NCI-H774 (cell line): ENCODE results near the gene ASCC1.
A peak's percentile ranks its signal among the peaks of the same experiment; 100 is the strongest.
"Not testable (repeated sequence)": the region's sequence is repeated elsewhere in the genome, so short reads cannot be mapped to it uniquely, and the experiment has no call there.

ENCODE experiments used
- DNase-seq: peaks from one replicate; lab custom pipeline; 2025; lab: John Stamatoyannopoulos, UW

The ASCC1 gene

GRCh38 chr10:72215611-72216549 lies at the start of gene ASCC1, which contains the start of gene ANAPC16:
Gene ASCC1, minus strand, starts transcription at chr10:72216276. Its CDS starts 2,978 bp downstream, at chr10:72213298.
Gene ANAPC16, plus strand, starts transcription at chr10:72216012. Its CDS starts 7,903 bp downstream, at chr10:72223915.
- peak; percentile 88 for DNase-seq

GRCh38 chr10:72265508-72265907 lies 49.4 kb upstream of the ASCC1 start:
- DNase-seq: no peak

- no peak for DNase-seq
These were observed 48.5 kb upstream of the ASCC1 start for GRCh38 chr10:72264536-72264935.

GRCh38 chr10:72263613-72264241 lies 47.7 kb upstream of the ASCC1 start:
- DNase-seq: peak; percentile 87

GRCh38 chr10:72261784-72262404 lies 45.8 kb upstream of the ASCC1 start:
- DNase-seq: no peak

- DNase-seq: no peak
These were observed 45.1 kb upstream of the ASCC1 start for GRCh38 chr10:72260976-72261783.

GRCh38 chr10:72260239-72260975 lies 44.3 kb upstream of the ASCC1 start:
- peak; percentile 45 for DNase-seq

- no peak for DNase-seq
These were observed 43.6 kb upstream of the ASCC1 start for GRCh38 chr10:72259491-72260238.

- DNase-seq: no peak
These were observed 42.5 kb upstream of the ASCC1 start for GRCh38 chr10:72258617-72259016.

GRCh38 chr10:72257051-72257892 lies 41.2 kb upstream of the ASCC1 start:
- DNase-seq: no peak

GRCh38 chr10:72255977-72256729 lies 40.1 kb upstream of the ASCC1 start:
- no peak for DNase-seq

- DNase-seq: peak; percentile 43
These were observed 38.9 kb upstream of the ASCC1 start for GRCh38 chr10:72254813-72255568.

GRCh38 chr10:72253578-72253977 lies 37.5 kb upstream of the ASCC1 start:
- no peak for DNase-seq

- no peak for DNase-seq
These were observed 36.9 kb upstream of the ASCC1 start for GRCh38 chr10:72252972-72253371.

GRCh38 chr10:72251635-72252034 lies 35.6 kb upstream of the ASCC1 start:
- DNase-seq: no peak

- no peak for DNase-seq
These were observed 34.6 kb upstream of the ASCC1 start for GRCh38 chr10:72250666-72251065.

- DNase-seq: not testable (repeated sequence)
These were observed 33.2 kb upstream of the ASCC1 start for GRCh38 chr10:72249176-72249862.
